CD14-positive monocyte (primary cell): ENCODE data around the gene CORO1A. TPM values are rescaled to one million over a fixed set of nuclear protein-coding genes. Genes with fewer than 3 reads are reported as not detected.
A peak's percentile ranks its signal among the peaks of the same experiment; 100 is the strongest.
"Not testable (repeated sequence)": the region's sequence is repeated elsewhere in the genome, so short reads cannot be mapped to it uniquely, and the experiment has no call there.

Source experiments
- DNase-seq, 3 donors: peaks; one replicate each; pipeline ENCODE4 v3.0.0-alpha.2; 2011 to 2022
- H2AFZ ChIP-seq: 2 replicates; pipeline ENCODE4 v1.6.0; 2012; ENCODE audit warnings: mild to moderate bottlenecking, low read depth, low read length, inconsistent platforms; ENCODE audit not compliant: insufficient read depth, poor library complexity, severe bottlenecking
- H3K27ac ChIP-seq, 2 donors: 1 replicate in 1 of 2; 2 replicates in 1 of 2; pipeline ENCODE4 v1.5.1; 2012 to 2013; ENCODE audit warnings: low read length in 2 of 2, control low read depth in 1 of 2, inconsistent platforms in 1 of 2, low read depth in 1 of 2, mild to moderate bottlenecking in 1 of 2
- H3K27me3 ChIP-seq, 2 donors: one replicate each; pipeline versions ENCODE4 v1.6.0 to v1.6.1; 2011 to 2013; ENCODE audit warnings: low read length in 2 of 2; ENCODE audit not compliant: control insufficient read depth in 2 of 2, insufficient read depth in 2 of 2
- H3K36me3 ChIP-seq, 2 donors: replicated peaks in 1 of 2; 1 replicate in 1 of 2; 2 replicates in 1 of 2; pipeline versions ENCODE4 v1.5.1 to v1.6.1; 2012 to 2013; ENCODE audit warnings: low read length in 2 of 2, control low read depth in 1 of 2, inconsistent platforms in 1 of 2, mild to moderate bottlenecking in 1 of 2; ENCODE audit not compliant: insufficient read depth in 2 of 2, control insufficient read depth in 1 of 2
- H3K4me1 ChIP-seq, 2 donors: 1 replicate in 1 of 2; 2 replicates in 1 of 2; pipeline versions ENCODE4 v1.5.1 to v1.6.1; 2012 to 2013; ENCODE audit warnings: low read length in 2 of 2, control low read depth in 1 of 2, inconsistent platforms in 1 of 2, mild to moderate bottlenecking in 1 of 2, moderate library complexity in 1 of 2; ENCODE audit not compliant: insufficient read depth in 2 of 2, control insufficient read depth in 1 of 2
- H3K4me2 ChIP-seq: replicated peaks from 2 replicates; pipeline ENCODE3; 2012; ENCODE audit warnings: low read length, moderate library complexity, mild to moderate bottlenecking; ENCODE audit not compliant: poor library complexity, severe bottlenecking; ENCODE audit errors: extremely low read depth
- H3K4me3 ChIP-seq, 3 experiments: fragments of 200-600 bp in 1 of 3; sonication (generic) in 1 of 3; replicated peaks in 1 of 3; 1 replicate in 2 of 3; 2 replicates in 1 of 3; pipeline ENCODE4 v1.5.1; 2011 to 2013; ENCODE audit warnings: low read length in 3 of 3, mild to moderate bottlenecking in 3 of 3, control low read depth in 2 of 3, low read depth in 2 of 3, inconsistent platforms in 1 of 3, moderate library complexity in 1 of 3
- H3K79me2 ChIP-seq: 2 replicates; pipeline ENCODE4 v1.6.0; 2012; ENCODE audit warnings: mild to moderate bottlenecking, control low read depth, inconsistent platforms, low read length, moderate library complexity; ENCODE audit not compliant: insufficient read depth
- H3K9ac ChIP-seq: 2 replicates; pipeline ENCODE4 v1.6.0; 2017; ENCODE audit warnings: low read length, mild to moderate bottlenecking; ENCODE audit not compliant: insufficient read depth, poor library complexity, severe bottlenecking
- H3K9me3 ChIP-seq, 2 donors: replicated peaks in 1 of 2; 1 replicate in 1 of 2; 2 replicates in 1 of 2; pipeline versions ENCODE4 v1.5.1 to v1.6.1; 2012 to 2013; ENCODE audit warnings: low read length in 2 of 2, control low read depth in 1 of 2; ENCODE audit not compliant: control insufficient read depth in 1 of 2, insufficient read depth in 1 of 2
- H4K20me1 ChIP-seq: 2 replicates; pipeline ENCODE4 v1.6.0; 2012; ENCODE audit warnings: mild to moderate bottlenecking, low read length, control low read depth, moderate library complexity; ENCODE audit not compliant: insufficient read depth
- H3K27ac Mint-ChIP-seq, 7 donors: one replicate each; pipeline ENCODE4 v1.8.0; 2020; ENCODE audit warnings: mild to moderate bottlenecking in 7 of 7, mixed read lengths in 7 of 7, moderate library complexity in 6 of 7, inconsistent platforms in 2 of 7
- H3K27me3 Mint-ChIP-seq, 3 donors: one replicate each; pipeline ENCODE4 v1.8.0; 2021 to 2022; ENCODE audit warnings: low read depth in 3 of 3, mild to moderate bottlenecking in 3 of 3, mixed read lengths in 3 of 3, moderate library complexity in 3 of 3, inconsistent platforms in 1 of 3
- H3K36me3 Mint-ChIP-seq, 2 donors: one replicate each; pipeline ENCODE4 v1.8.0; 2020; ENCODE audit warnings: mixed read lengths in 2 of 2, inconsistent platforms in 1 of 2, mild to moderate bottlenecking in 1 of 2
- H3K4me1 Mint-ChIP-seq: one replicate; pipeline ENCODE4 v1.8.0; 2020; ENCODE audit warnings: mild to moderate bottlenecking, mixed read lengths
- H3K4me3 Mint-ChIP-seq, 2 donors: one replicate each; pipeline ENCODE4 v1.8.0; 2020; ENCODE audit warnings: mild to moderate bottlenecking in 2 of 2, mixed read lengths in 2 of 2, moderate library complexity in 1 of 2
- H3K9me3 Mint-ChIP-seq, 7 donors: one replicate each; pipeline ENCODE4 v1.8.0; 2020 to 2022; ENCODE audit warnings: mixed read lengths in 7 of 7, mild to moderate bottlenecking in 6 of 7, moderate library complexity in 6 of 7, inconsistent platforms in 2 of 7
- WGBS: methylation state at CpG from one replicate; pipeline ENCODE4 v1.1.5; 2013; ENCODE audit warnings: missing lambda C conversion rate; ENCODE audit not compliant: insufficient coverage; 5-methylcytosine and 5-hydroxymethylcytosine counted together
- intact Hi-C, 2 donors: fragments of 100-400 bp; cut with micrococcal nuclease; formaldehyde crosslinking; loops; one replicate each; pipeline versions ENCODE4 v1.15.0 to v1.15.1; 2023
- polyA plus RNA-seq, 3 donors: library from polyadenylated mRNA; depleted of rRNA in 1 of 3; unstranded in 2 of 3; stranded (reverse) in 1 of 3; fragments of 300-500 nt in 2 of 3; fragments of >200 nt in 1 of 3; fragmentation: Illumina TruSeq in 2 of 3; gene quantifications; 1 replicate in 2 of 3; 2 replicates in 1 of 3; pipeline ENCODE4 v1.2.3, GENCODE V29; 2012 to 2021
- TF ChIP-seq, protein P1 (sequence below): fragments of 200-600 bp; IDR thresholded peaks from one replicate; pipeline ENCODE4 v1.8.0; 2022; ENCODE audit warnings: antibody characterized with exemption, mild to moderate bottlenecking

CORO1A gene
- polyA plus RNA-seq, 3 donors, result 1,314 to 1,363 (median 1,346) TPM

GRCh38 chr16:30163538-30163937, 19.9 kb upstream of the CORO1A start:
- Mint-ChIP-seq H3K27me3 (peaks cover 2 to 4% (median 3%) of the 10 kb centered on the region in 3 donors), H3K27ac (no peak overlapping the region), H3K36me3 (no peaks in the 10 kb centered on the region), H3K9me3 (peaks cover 0 to 2% (median 0%) of the 10 kb centered on the region in 7 donors), H3K4me1 (peaks cover 40% of the 10 kb centered on the region), H3K4me3 (no peak overlapping the region)
- no peaks in the 10 kb centered on the region for H3K9me3 ChIP-seq
- H4K20me1 ChIP-seq, result no peaks in the 10 kb centered on the region
- H3K9ac ChIP-seq, result no peak overlapping the region
- intact Hi-C loops, result no loop called here
- no peak overlapping the region for H2AFZ ChIP-seq
- H3K79me2 ChIP-seq, result no peaks in the 10 kb centered on the region
- no peak overlapping the region for H3K4me2 ChIP-seq
- peaks cover 38 to 40% of the 10 kb centered on the region in 2 donors for H3K4me1 ChIP-seq
- H3K36me3 ChIP-seq, result no peaks in the 10 kb centered on the region
- TF ChIP-seq, protein P1, sequence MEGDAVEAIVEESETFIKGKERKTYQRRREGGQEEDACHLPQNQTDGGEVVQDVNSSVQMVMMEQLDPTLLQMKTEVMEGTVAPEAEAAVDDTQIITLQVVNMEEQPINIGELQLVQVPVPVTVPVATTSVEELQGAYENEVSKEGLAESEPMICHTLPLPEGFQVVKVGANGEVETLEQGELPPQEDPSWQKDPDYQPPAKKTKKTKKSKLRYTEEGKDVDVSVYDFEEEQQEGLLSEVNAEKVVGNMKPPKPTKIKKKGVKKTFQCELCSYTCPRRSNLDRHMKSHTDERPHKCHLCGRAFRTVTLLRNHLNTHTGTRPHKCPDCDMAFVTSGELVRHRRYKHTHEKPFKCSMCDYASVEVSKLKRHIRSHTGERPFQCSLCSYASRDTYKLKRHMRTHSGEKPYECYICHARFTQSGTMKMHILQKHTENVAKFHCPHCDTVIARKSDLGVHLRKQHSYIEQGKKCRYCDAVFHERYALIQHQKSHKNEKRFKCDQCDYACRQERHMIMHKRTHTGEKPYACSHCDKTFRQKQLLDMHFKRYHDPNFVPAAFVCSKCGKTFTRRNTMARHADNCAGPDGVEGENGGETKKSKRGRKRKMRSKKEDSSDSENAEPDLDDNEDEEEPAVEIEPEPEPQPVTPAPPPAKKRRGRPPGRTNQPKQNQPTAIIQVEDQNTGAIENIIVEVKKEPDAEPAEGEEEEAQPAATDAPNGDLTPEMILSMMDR, result no peak
- no peaks in the 10 kb centered on the region for H3K27me3 ChIP-seq
- no peak for DNase-seq
- H3K27ac ChIP-seq, result no peak overlapping the region
- H3K4me3 ChIP-seq, result no peak overlapping the region
- 100% methylated on average over 1 of the region's 3 CpGs for WGBS

DNA sequence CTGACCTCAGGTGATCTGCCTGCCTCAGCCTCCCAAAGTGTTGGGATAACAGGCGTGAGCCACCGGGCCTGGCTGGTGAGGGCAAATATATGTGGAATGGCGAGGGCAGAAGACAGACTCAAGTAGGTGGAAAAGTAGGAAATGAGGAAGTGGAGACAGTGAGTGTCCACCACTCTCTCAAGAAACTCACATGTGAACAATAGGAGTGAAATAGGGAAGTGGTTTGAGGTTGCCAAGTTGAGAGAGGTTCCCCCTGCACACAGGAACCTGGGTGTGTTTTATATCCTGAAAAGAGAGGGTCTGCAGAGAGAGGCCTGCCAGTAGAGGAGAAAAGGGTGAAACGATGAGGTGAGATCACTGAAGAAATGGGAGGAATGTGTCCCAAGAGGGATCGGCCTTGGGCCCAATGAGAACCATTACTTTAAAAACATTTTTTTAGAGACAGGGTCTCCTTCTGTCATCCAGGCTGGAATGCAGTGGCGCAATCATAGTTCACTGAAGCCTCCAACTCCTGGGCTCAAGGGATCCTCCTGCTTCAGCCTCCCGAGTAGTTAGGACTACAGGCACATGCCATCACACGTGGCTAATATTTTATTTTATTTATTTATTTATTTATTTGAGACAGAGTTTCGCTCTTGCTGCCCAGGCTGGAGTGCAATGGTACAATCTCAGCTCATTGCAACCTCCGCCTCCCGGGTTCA, 17.1 kb upstream of the CORO1A start:
- Histone ChIP-seq H3K27ac (peak overlapping the region; percentile 49 to 56), H3K9me3 (no peaks in the 10 kb centered on the region), H3K9ac (no peak overlapping the region), H3K36me3 (no peaks in the 10 kb centered on the region), H4K20me1 (no peaks in the 10 kb centered on the region), H3K27me3 (no peaks in the 10 kb centered on the region), H3K4me1 (peaks cover 43 to 46% of the 10 kb centered on the region in 2 donors), H3K79me2 (no peaks in the 10 kb centered on the region), H3K4me2 (peak overlapping the region; percentile 36), H3K4me3 (peak overlapping the region in 1 of 3 experiments; percentile 40), H2AFZ (no peak overlapping the region)
- peak overlapping the region; percentile 6 to 79 for H3K4me3 Mint-ChIP-seq
- TF ChIP-seq, protein P1, result no peak
- H3K9me3 Mint-ChIP-seq, result peaks cover 0 to 2% (median 0%) of the 10 kb centered on the region in 7 donors
- intact Hi-C loops, result no loop called here
- peak; percentile 85 to 94 (median 92) for DNase-seq
- 0% methylated on average over 2 of the region's 11 CpGs for WGBS
- peak overlapping the region; percentile 77 to 95 (median 89) for H3K27ac Mint-ChIP-seq
- H3K4me1 Mint-ChIP-seq, result peaks cover 42% of the 10 kb centered on the region
- H3K36me3 Mint-ChIP-seq, result no peaks in the 10 kb centered on the region
- peaks cover 0 to 2% (median 1%) of the 10 kb centered on the region in 3 donors for H3K27me3 Mint-ChIP-seq

- DNase-seq, H3K9me3 ChIP-seq, H3K4me3 ChIP-seq, H3K9ac ChIP-seq, H3K9me3 Mint-ChIP-seq, H3K36me3 Mint-ChIP-seq, H3K27ac ChIP-seq, intact Hi-C loops, H3K4me2 ChIP-seq, H2AFZ ChIP-seq, H3K27ac Mint-ChIP-seq, H4K20me1 ChIP-seq, H3K4me3 Mint-ChIP-seq, H3K79me2 ChIP-seq, H3K27me3 ChIP-seq, H3K36me3 ChIP-seq, H3K27me3 Mint-ChIP-seq: not testable (repeated sequence)
- H3K4me1 Mint-ChIP-seq, result peaks cover 42% of the 10 kb centered on the region
- H3K4me1 ChIP-seq, result peaks cover 43 to 47% of the 10 kb centered on the region in 2 donors
- no CpG with 5 or more reads among the region's 29 CpGs for WGBS
Observed at GRCh38 chr16:30168746-30169145, 14.7 kb upstream of the CORO1A start.
